GM12864 (cell line): ENCODE data around the gene LFNG.

Source experiments
- DNase-seq: peaks from one replicate; pipeline ENCODE4 v3.0.0-alpha.2; 2011; ENCODE audit warnings: low read depth
- H3K4me3 ChIP-seq: 2 replicates; pipeline ENCODE4 v1.5.1; 2011; ENCODE audit warnings: mild to moderate bottlenecking, low read depth, low read length, control low read depth
- TF ChIP-seq, protein P1 (sequence below): IDR thresholded peaks from 2 replicates; pipeline ENCODE4 v1.5.1; 2011; ENCODE audit warnings: low read depth, mild to moderate bottlenecking, moderate library complexity, low read length, control low read depth, inconsistent platforms; ENCODE audit errors: missing control alignments

Gene LFNG

DNA sequence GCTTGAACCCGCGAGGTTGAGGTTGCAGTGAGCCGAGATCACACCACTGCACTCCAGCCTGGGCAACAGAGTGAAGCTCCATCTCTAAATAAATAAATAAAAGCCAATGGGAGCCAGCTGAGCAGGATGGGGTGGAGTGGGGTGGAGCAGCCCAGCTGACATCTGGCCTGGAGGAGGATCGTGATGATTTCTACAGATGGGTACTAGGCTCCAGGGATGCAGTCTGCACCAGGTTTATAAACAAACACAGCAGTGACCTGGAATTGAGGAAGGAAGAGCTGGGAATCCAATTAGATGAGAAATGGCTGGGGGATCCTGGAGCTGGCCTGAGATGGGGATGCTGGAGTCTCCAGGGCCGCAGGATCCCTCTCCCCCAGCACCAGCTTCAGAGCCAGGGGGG, 36.1 kb upstream of the LFNG start:
- TF ChIP-seq, protein P1, sequence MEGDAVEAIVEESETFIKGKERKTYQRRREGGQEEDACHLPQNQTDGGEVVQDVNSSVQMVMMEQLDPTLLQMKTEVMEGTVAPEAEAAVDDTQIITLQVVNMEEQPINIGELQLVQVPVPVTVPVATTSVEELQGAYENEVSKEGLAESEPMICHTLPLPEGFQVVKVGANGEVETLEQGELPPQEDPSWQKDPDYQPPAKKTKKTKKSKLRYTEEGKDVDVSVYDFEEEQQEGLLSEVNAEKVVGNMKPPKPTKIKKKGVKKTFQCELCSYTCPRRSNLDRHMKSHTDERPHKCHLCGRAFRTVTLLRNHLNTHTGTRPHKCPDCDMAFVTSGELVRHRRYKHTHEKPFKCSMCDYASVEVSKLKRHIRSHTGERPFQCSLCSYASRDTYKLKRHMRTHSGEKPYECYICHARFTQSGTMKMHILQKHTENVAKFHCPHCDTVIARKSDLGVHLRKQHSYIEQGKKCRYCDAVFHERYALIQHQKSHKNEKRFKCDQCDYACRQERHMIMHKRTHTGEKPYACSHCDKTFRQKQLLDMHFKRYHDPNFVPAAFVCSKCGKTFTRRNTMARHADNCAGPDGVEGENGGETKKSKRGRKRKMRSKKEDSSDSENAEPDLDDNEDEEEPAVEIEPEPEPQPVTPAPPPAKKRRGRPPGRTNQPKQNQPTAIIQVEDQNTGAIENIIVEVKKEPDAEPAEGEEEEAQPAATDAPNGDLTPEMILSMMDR = no peak
- H3K4me3 ChIP-seq = no peak overlapping the region
- no peak for DNase-seq

- TF ChIP-seq, protein P1 = no peak
- DNase-seq = no peak
- H3K4me3 ChIP-seq = no peak overlapping the region
Observed at GRCh38 chr7:2484868-2485267, 34.7 kb upstream of the LFNG start.

- TF ChIP-seq, protein P1 = no peak
- H3K4me3 ChIP-seq = no peak overlapping the region
- no peak for DNase-seq
Observed at GRCh38 chr7:2487586-2488271, 31.8 kb upstream of the LFNG start.

GRCh38 chr7:2488272-2488645, 31.3 kb upstream of the LFNG start:
- H3K4me3 ChIP-seq = no peak overlapping the region
- DNase-seq = no peak
- TF ChIP-seq, protein P1 = no peak

DNA sequence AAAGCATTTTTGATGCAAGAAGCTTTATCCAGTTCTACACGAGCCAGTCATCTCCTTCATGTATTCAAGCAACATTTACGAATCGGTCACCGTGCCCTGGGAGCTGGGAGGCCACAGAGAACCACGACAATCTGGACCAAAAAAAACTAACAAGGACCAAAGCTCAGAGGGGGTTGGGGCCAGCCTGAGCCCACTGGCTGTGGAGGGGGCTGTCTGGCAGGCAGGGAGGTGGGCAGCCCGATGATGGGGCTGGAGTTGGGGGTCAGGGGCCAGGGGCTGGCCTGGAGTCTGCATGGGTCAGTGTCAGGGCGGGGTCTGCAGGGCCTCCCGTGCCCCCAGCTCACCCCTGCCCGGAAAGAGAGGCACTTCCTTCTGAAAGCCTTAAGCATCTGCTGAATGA, 30.9 kb upstream of the LFNG start:
- no peak overlapping the region for H3K4me3 ChIP-seq
- TF ChIP-seq, protein P1 = no peak
- no peak for DNase-seq

- no peak for DNase-seq
- TF ChIP-seq, protein P1 = no peak
Observed at GRCh38 chr7:2490181-2490651, 29.4 kb upstream of the LFNG start.

DNA sequence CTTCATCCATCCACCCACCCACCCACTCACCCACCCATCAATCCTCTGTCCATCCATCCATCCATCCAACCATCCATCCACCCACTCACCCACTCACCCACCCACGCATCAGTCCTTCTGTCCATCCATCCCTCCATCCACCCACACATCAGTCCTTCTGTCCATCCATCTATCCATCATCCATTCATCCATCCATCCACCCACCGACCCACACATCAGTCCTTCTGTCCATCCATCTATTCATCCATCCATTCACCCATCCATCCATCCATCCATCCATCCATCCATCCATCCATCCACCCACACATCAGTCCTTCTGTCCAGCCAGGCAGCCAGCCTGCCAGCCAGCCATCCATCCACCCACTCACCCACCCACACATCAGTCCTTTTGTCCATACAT, 27.5 kb upstream of the LFNG start:
- TF ChIP-seq, protein P1 = no peak
- no peak for DNase-seq
- H3K4me3 ChIP-seq = no peak overlapping the region

More at GRCh38 chr7:2490181-2490651, 29.4 kb upstream of the LFNG start:
- H3K4me3 ChIP-seq = no peak overlapping the region
